Esophagus squamous epithelium (tissue), 5 donors: ENCODE results near the gene PBX4. TPM values are rescaled to one million over a fixed set of nuclear protein-coding genes. Genes with fewer than 3 reads are reported as not detected.
"Not testable (repeated sequence)": the region's sequence is repeated elsewhere in the genome, so short reads cannot be mapped to it uniquely, and the experiment has no call there.

Source experiments
- DNase-seq: peaks from one replicate; lab custom pipeline; 2025; lab: John Stamatoyannopoulos, UW
- H3K27ac ChIP-seq, 4 donors: fragments of 200-600 bp; sonication (generic); one replicate each; pipeline ENCODE4 v1.5.1; 2016 to 2019; ENCODE audit warnings: mild to moderate bottlenecking in 1 of 4
- H3K27me3 ChIP-seq, 4 donors: fragments of 200-600 bp; sonication (generic); 1 replicate in 3 of 4; 2 replicates in 1 of 4; pipeline versions ENCODE4 v1.5.1 to v1.6.0; 2017 to 2021; ENCODE audit warnings: antibody characterized with exemption in 1 of 4
- H3K36me3 ChIP-seq, 3 donors: fragments of 200-600 bp; sonication (generic); one replicate each; pipeline ENCODE4 v1.5.1; 2016 to 2019
- H3K4me1 ChIP-seq, 3 donors: fragments of 200-600 bp; sonication (generic); one replicate each; pipeline ENCODE4 v1.5.1; 2017 to 2019
- H3K4me3 ChIP-seq, 4 donors: fragments of 200-600 bp; sonication (generic); 1 replicate in 3 of 4; 2 replicates in 1 of 4; pipeline ENCODE4 v1.5.1; 2016 to 2019; ENCODE audit warnings: mild to moderate bottlenecking in 2 of 4, moderate library complexity in 1 of 4
- H3K9me3 ChIP-seq, 3 donors: fragments of 200-600 bp; sonication (generic); one replicate each; pipeline ENCODE4 v1.5.1; 2016 to 2019
- POLR2A ChIP-seq, 4 donors: fragments of 450-650 bp; IDR thresholded peaks; one replicate each; pipeline ENCODE4 v1.6.1; 2017; ENCODE audit warnings: antibody characterized with exemption in 4 of 4, mild to moderate bottlenecking in 4 of 4, moderate library complexity in 3 of 4
- WGBS, 2 donors: methylation state at CpG; one replicate each; pipeline ENCODE4 v1.1.5; 2018; 5-methylcytosine and 5-hydroxymethylcytosine counted together
- intact Hi-C: fragments of 100-400 bp; cut with DNase I; formaldehyde crosslinking; loops from one replicate; pipeline ENCODE4 v1.15.0; 2022
- total RNA-seq, 4 donors: library from RNA; depleted of rRNA; stranded (reverse); fragments of >200 nt; gene quantifications; one replicate each; pipeline ENCODE4 v1.1.0, GENCODE V29; 2016
- TF ChIP-seq, protein P1 (sequence below), 6 experiments: fragments of 450-650 bp in 4 of 6; fragments of 200-600 bp in 2 of 6; sonication (generic) in 2 of 6; IDR thresholded peaks; one replicate each; pipeline ENCODE4 v1.5.1; 2016 to 2019; ENCODE audit warnings: antibody characterized with exemption in 6 of 6, mild to moderate bottlenecking in 4 of 6, moderate library complexity in 4 of 6
- donor health status: DM: yes; HTN: yes; CAD: no.

The PBX4 gene
- total RNA-seq, 4 donors from 2014 or later, result 0.61 to 1.9 (median 1.7) TPM

DNA sequence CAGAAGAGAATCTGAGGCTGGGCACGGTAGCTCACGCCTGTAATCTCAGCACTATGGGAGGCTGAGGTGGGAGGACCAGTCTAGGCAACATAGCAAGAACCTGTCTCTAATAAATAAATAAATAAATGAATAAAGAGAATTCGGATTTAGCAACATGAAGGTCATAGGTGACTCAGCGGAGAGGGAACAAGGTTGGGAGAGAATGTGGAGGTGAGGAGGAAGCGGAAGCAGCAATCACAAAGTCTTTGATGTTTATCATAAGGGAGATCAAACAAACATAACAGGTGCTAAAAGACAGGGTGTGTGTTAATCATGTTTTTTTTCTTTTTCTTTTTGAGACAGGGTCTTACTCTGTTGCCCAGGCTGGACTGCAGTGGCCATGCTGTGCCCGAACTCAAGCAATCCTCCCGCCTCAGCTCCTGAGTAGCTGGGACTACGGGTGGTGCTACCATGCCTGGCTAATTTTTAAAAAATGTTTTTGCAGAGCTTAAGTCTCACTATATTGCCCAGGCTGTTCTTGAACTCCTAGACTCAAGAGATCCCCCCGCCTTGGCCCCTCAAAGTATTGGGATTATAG lies 16.3 kb downstream of the PBX4 start:
- Histone ChIP-seq H3K36me3 (no peaks in the 10 kb centered on the region), H3K27me3 (no peaks in the 10 kb centered on the region), H3K27ac (peak overlapping the region in 3 of 4 donors; percentile 2 to 45 (median 36)), H3K4me3 (no peak overlapping the region), H3K9me3 (no peaks in the 10 kb centered on the region), H3K4me1 (peaks cover 4 to 40% (median 5%) of the 10 kb centered on the region in 3 donors)
- TF ChIP-seq, protein P1, sequence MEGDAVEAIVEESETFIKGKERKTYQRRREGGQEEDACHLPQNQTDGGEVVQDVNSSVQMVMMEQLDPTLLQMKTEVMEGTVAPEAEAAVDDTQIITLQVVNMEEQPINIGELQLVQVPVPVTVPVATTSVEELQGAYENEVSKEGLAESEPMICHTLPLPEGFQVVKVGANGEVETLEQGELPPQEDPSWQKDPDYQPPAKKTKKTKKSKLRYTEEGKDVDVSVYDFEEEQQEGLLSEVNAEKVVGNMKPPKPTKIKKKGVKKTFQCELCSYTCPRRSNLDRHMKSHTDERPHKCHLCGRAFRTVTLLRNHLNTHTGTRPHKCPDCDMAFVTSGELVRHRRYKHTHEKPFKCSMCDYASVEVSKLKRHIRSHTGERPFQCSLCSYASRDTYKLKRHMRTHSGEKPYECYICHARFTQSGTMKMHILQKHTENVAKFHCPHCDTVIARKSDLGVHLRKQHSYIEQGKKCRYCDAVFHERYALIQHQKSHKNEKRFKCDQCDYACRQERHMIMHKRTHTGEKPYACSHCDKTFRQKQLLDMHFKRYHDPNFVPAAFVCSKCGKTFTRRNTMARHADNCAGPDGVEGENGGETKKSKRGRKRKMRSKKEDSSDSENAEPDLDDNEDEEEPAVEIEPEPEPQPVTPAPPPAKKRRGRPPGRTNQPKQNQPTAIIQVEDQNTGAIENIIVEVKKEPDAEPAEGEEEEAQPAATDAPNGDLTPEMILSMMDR (IDR thresholded peaks at IDR 0.05), result no peak
- TF ChIP-seq POLR2A (IDR thresholded peaks at IDR 0.05), result no peak
- intact Hi-C loops, result no loop called here
- WGBS, 2 donors, result 47 to 53% methylated on average over 9 of the region's 9 CpGs
- no peak for DNase-seq

GRCh38 chr19:19600793-19601330 lies 17.6 kb downstream of the PBX4 start:
- intact Hi-C loops, result no loop called here
- Histone ChIP-seq H3K36me3 (no peaks in the 10 kb centered on the region), H3K4me1 (peaks cover under 1 to 39% (median 7%) of the 10 kb centered on the region in 3 donors), H3K4me3 (no peak overlapping the region), H3K27me3 (no peaks in the 10 kb centered on the region), H3K27ac (no peak overlapping the region), H3K9me3 (no peaks in the 10 kb centered on the region)
- no peak for DNase-seq
- TF ChIP-seq POLR2A (IDR thresholded peaks at IDR 0.05), result no peak
- TF ChIP-seq, protein P1 (IDR thresholded peaks at IDR 0.05), result no peak
- 60 to 75% methylated on average over 1 of the region's 1 CpG for WGBS, 2 donors

DNA sequence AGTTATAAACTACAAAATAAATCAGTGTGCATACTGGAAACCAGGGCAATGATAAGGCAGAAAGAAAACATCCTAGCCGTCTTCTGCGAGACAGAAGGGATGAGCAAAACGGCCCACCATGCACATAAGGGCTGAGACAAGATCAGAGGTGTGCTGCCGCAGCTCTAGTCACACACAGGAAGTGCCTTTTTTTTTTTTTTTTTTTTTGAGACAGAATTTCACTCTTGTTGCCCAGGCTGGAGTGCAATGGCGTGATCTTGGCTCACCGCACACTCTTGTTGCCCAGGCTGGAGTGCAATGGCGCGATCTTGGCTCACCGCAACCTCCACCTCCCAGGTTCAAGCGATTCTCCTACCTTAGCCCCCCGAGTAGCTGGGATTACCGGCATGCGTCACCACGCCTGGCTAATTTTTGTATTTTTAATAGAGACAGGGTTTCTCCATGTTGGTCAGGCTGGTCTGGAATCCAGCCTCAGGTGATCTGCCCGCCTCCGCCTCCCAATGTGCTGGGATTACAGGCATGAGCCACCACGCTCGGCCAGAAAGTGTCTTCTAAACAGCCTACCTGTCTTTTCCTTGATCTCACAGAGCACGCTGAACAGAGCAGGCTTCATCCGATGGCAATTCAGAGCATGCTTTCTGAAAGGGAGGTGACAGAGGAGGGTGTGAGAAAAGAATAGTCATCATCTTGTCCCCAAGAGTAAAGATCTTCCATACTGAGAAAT lies 19.6 kb downstream of the PBX4 start:
- TF ChIP-seq POLR2A (IDR thresholded peaks at IDR 0.05), result peak in 1 of 4 donors; percentile 18
- DNase-seq, intact Hi-C loops, H3K9me3 ChIP-seq, H3K36me3 ChIP-seq, H3K27me3 ChIP-seq, H3K4me3 ChIP-seq: not testable (repeated sequence)
- Histone ChIP-seq H3K4me1 (peaks cover 15 to 49% (median 15%) of the 10 kb centered on the region in 3 donors), H3K27ac (peak overlapping the region; percentile 45 to 76 (median 67))
- 85 to 86% methylated on average over 17 to 19 of the region's 20 CpGs for WGBS, 2 donors

DNA sequence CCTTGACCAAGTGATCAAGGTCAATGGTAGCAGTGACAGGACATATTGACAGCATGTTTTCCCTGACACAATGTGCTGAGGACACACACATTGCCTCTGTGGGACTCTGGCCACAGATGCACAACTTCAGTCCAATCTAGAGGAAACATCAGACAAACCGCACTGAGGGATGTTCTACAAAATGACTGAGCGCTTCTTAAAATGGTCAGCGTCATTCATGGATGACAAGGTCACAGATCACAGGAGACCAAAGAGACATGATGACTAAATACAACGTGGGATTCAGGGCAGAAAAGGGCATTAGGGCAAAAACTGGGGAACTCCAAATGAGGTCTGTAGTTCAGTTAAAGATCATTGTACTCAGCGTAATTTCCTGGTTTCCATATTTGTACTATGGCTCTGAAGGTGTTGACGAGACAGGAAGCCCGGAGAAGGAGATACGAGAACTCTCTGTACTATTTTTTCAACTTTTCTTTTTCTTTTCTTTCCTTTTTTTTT lies 20.6 kb downstream of the PBX4 start:
- intact Hi-C loops, result no loop called here
- no peak for DNase-seq
- Histone ChIP-seq H3K9me3 (no peaks in the 10 kb centered on the region), H3K36me3 (no peaks in the 10 kb centered on the region), H3K27me3 (no peaks in the 10 kb centered on the region), H3K4me3 (no peak overlapping the region), H3K27ac (peak overlapping the region in 2 of 4 donors; percentile 71 to 76), H3K4me1 (peaks cover 10 to 42% (median 15%) of the 10 kb centered on the region in 3 donors)
- WGBS, 2 donors, result 61 to 72% methylated on average over 8 of the region's 8 CpGs
- no peak for TF ChIP-seq POLR2A (IDR thresholded peaks at IDR 0.05)
- TF ChIP-seq, protein P1 (IDR thresholded peaks at IDR 0.05), result no peak

GRCh38 chr19:19595171-19595701 lies 23.3 kb downstream of the PBX4 start:
- WGBS, 2 donors, result 18 to 42% methylated on average over 4 to 8 of the region's 8 CpGs
- Histone ChIP-seq H3K36me3 (no peaks in the 10 kb centered on the region), H3K4me3 (no peak overlapping the region), H3K27ac (peak overlapping the region; percentile 0 to 54 (median 24)), H3K4me1 (peaks cover 26 to 48% (median 28%) of the 10 kb centered on the region in 3 donors), H3K27me3 (no peaks in the 10 kb centered on the region), H3K9me3 (no peaks in the 10 kb centered on the region)
- no peak for DNase-seq
- intact Hi-C loops, result no loop called here
- TF ChIP-seq POLR2A (IDR thresholded peaks at IDR 0.05), result no peak
